Measurements from ENCODE around the gene GRIP1.

DNA sequence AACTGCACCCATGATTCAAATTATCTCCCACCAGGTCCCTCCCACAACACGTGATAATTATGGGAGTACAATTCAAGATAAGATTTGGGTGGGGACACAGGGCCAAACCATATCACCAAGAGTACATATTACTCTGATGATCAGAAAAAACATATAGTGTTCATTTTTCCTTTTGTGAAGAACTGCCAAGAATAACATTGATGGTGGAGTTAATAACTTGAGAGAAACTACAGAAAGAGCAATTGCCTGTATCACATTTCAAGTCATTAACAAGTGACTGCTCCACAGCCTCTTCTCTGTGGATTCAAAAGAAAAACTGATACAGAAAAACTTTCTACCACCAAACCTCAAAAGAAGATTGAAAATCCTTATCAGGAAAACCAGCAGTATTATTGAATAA lies 34.7 kb downstream of the GRIP1 start:
- TF ChIP-seq, protein P1, sequence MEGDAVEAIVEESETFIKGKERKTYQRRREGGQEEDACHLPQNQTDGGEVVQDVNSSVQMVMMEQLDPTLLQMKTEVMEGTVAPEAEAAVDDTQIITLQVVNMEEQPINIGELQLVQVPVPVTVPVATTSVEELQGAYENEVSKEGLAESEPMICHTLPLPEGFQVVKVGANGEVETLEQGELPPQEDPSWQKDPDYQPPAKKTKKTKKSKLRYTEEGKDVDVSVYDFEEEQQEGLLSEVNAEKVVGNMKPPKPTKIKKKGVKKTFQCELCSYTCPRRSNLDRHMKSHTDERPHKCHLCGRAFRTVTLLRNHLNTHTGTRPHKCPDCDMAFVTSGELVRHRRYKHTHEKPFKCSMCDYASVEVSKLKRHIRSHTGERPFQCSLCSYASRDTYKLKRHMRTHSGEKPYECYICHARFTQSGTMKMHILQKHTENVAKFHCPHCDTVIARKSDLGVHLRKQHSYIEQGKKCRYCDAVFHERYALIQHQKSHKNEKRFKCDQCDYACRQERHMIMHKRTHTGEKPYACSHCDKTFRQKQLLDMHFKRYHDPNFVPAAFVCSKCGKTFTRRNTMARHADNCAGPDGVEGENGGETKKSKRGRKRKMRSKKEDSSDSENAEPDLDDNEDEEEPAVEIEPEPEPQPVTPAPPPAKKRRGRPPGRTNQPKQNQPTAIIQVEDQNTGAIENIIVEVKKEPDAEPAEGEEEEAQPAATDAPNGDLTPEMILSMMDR (IDR thresholded peaks at IDR 0.05): no peak
- TF ChIP-seq EP300 (IDR thresholded peaks at IDR 0.05): no peak
- TF ChIP-seq POLR2A (IDR thresholded peaks at IDR 0.05): no peak

Data from ovary (tissue), 3 donors.